HCT116 (cell line): ENCODE data around the gene SLC44A4. TPM values are rescaled to one million over a fixed set of nuclear protein-coding genes. Genes with fewer than 3 reads are reported as not detected.

Experiments
- ATAC-seq: fragments of 200-7000 bp; cut with Tn5 transposase; 2 replicates; pipeline ENCODE4 v1.9.1; 2020; ENCODE audit warnings: mild to moderate bottlenecking, moderate library complexity
- BruUV-seq: library from RNA; stranded (reverse); fragments of 400-500 nt; replicated peaks from 2 replicates; lab custom pipeline; 2021; lab: Mats Ljungman, UMichigan
- CTCF ChIA-PET: fragments of 300-600 bp; sonication (Branson Sonifier 250); formaldehyde crosslinking; loops from one replicate; lab custom pipeline; 2021; ENCODE audit warnings: antibody characterized with exemption; lab: Charles Lee
- POLR2A ChIA-PET: fragments of 300-600, 350-600 bp; sonication (Branson Sonifier 250); formaldehyde crosslinking; loops from one replicate; lab custom pipeline; 2021; ENCODE audit warnings: antibody characterized with exemption; lab: Charles Lee
- RAD21 ChIA-PET, 2 experiments: fragments of 300-600 bp; sonication (Branson Sonifier 250); formaldehyde crosslinking; loops; one replicate each; lab custom pipeline; 2023; ENCODE audit warnings: low total read pairs in 2 of 2; ENCODE audit not compliant: uncharacterized antibody in 2 of 2, unreplicated experiment in 2 of 2, low non-redundant PET in 1 of 2; lab: Charles Lee
- DNase-seq: peaks from one replicate; pipeline ENCODE4 v3.0.0-alpha.2; 2010; ENCODE audit warnings: low read depth, low spot score
- H2AFZ ChIP-seq: fragments of 200-600 bp; shearing (Covaris generic), sonication (generic); 2 replicates; pipeline ENCODE4 v1.6.1; 2017; ENCODE audit warnings: low read depth, mixed run types, mixed read lengths, antibody characterized with exemption, low read length; ENCODE audit not compliant: poor library complexity, severe bottlenecking
- H3K27ac ChIP-seq: 2 replicates; pipeline ENCODE4 v1.5.1; 2012; ENCODE audit warnings: low read depth, low read length
- H3K27me3 ChIP-seq: fragments of 200-600 bp; sonication (generic); 2 replicates; pipeline ENCODE4 v1.6.1; 2016; ENCODE audit warnings: mixed run types, low read length, mixed read lengths; ENCODE audit not compliant: insufficient read depth
- H3K36me3 ChIP-seq, 2 experiments: fragments of 200-500 bp in 1 of 2; fragments of 200-600 bp in 1 of 2; sonication (Bioruptor generic) in 1 of 2; sonication (generic) in 1 of 2; 2 replicates each; pipeline versions ENCODE4 v1.5.1 to v1.6.1; 2014 to 2016; ENCODE audit warnings: low read length in 2 of 2, inconsistent platforms in 1 of 2, mixed read lengths in 1 of 2, mixed run types in 1 of 2; ENCODE audit not compliant: insufficient read depth in 2 of 2, control insufficient read depth in 1 of 2
- H3K4me1 ChIP-seq, 2 experiments: fragments of 200-600 bp in 1 of 2; sonication (generic) in 1 of 2; 2 replicates each; pipeline versions ENCODE4 v1.5.1 to v1.6.1; 2012 to 2017; ENCODE audit warnings: low read length in 2 of 2, inconsistent platforms in 1 of 2, mild to moderate bottlenecking in 1 of 2, mixed read lengths in 1 of 2, mixed run types in 1 of 2, moderate library complexity in 1 of 2; ENCODE audit not compliant: insufficient read depth in 2 of 2, control insufficient read depth in 1 of 2
- H3K4me2 ChIP-seq: fragments of 200-600 bp; sonication (generic); 2 replicates; pipeline ENCODE4 v1.6.1; 2017; ENCODE audit warnings: mixed run types, low read length, mixed read lengths
- H3K4me3 ChIP-seq, 2 experiments: fragments of 200-600 bp in 1 of 2; sonication (generic) in 1 of 2; replicated peaks in 1 of 2; 2 replicates each; pipeline ENCODE4 v1.5.1; 2011 to 2016; ENCODE audit warnings: low read length in 2 of 2, control low read depth in 1 of 2, low read depth in 1 of 2, mild to moderate bottlenecking in 1 of 2, mixed read lengths in 1 of 2, mixed run types in 1 of 2
- H3K79me2 ChIP-seq: fragments of 200-600 bp; sonication (generic); 2 replicates; pipeline ENCODE4 v1.6.1; 2017; ENCODE audit warnings: mild to moderate bottlenecking, mixed run types, low read length, moderate library complexity, mixed read lengths; ENCODE audit not compliant: insufficient read depth
- H3K9ac ChIP-seq: fragments of 200-600 bp; sonication (generic); 2 replicates; pipeline ENCODE4 v1.6.1; 2016; ENCODE audit warnings: low read length, mixed read lengths
- H3K9me2 ChIP-seq: fragments of 200-600 bp; sonication (generic), shearing (Covaris generic); 2 replicates; pipeline ENCODE4 v1.6.1; 2017; ENCODE audit warnings: mixed run types, mild to moderate bottlenecking, moderate library complexity; ENCODE audit not compliant: insufficient read depth
- H3K9me3 ChIP-seq, 2 experiments: fragments of 200-500 bp in 1 of 2; fragments of 200-600 bp in 1 of 2; sonication (Bioruptor generic) in 1 of 2; sonication (generic) in 1 of 2; 2 replicates each; pipeline ENCODE4 v1.6.1; 2014 to 2017; ENCODE audit warnings: low read length in 2 of 2, mixed read lengths in 2 of 2, inconsistent platforms in 1 of 2, low read depth in 1 of 2, mild to moderate bottlenecking in 1 of 2, mixed run types in 1 of 2, moderate library complexity in 1 of 2; ENCODE audit not compliant: control insufficient read depth in 1 of 2, insufficient read depth in 1 of 2
- H4K20me1 ChIP-seq: fragments of 200-600 bp; sonication (generic), shearing (Covaris generic); 2 replicates; pipeline ENCODE4 v1.6.1; 2017; ENCODE audit warnings: mixed run types, mild to moderate bottlenecking, moderate library complexity; ENCODE audit not compliant: insufficient read depth
- ATF3 ChIP-seq: IDR thresholded peaks from 2 replicates; pipeline ENCODE4 v1.6.1; 2012
- CBX3 ChIP-seq: IDR thresholded peaks from 2 replicates; pipeline ENCODE4 v1.6.1; 2012; ENCODE audit warnings: low read depth
- ELF1 ChIP-seq: IDR thresholded peaks from 2 replicates; pipeline ENCODE4 v1.6.1; 2012; ENCODE audit warnings: low read depth, borderline replicate concordance
- EZH2 ChIP-seq: fragments of 200-600 bp; sonication (generic); IDR thresholded peaks from 2 replicates; pipeline ENCODE4 v1.6.1; 2017; ENCODE audit warnings: antibody characterized with exemption, mixed run types
- FOSL1 ChIP-seq: IDR thresholded peaks from 2 replicates; pipeline ENCODE4 v1.6.1; 2012; ENCODE audit warnings: low read depth
- POLR2A ChIP-seq: IDR thresholded peaks from 2 replicates; pipeline ENCODE4 v1.7.0; 2011; ENCODE audit warnings: borderline replicate concordance; ENCODE audit not compliant: insufficient read depth, insufficient read length; ENCODE audit errors: extremely low read depth
- RAD21 ChIP-seq: IDR thresholded peaks from 2 replicates; pipeline ENCODE4 v1.6.1; 2012; ENCODE audit warnings: low read depth, mild to moderate bottlenecking
- REST ChIP-seq: IDR thresholded peaks from 2 replicates; pipeline ENCODE4 v1.6.1; 2012; ENCODE audit warnings: low read depth
- SIN3A ChIP-seq: IDR thresholded peaks from 2 replicates; pipeline ENCODE4 v1.6.1; 2012; ENCODE audit warnings: low read depth
- SP1 ChIP-seq: IDR thresholded peaks from 2 replicates; pipeline ENCODE4 v1.6.1; 2012; ENCODE audit warnings: low read depth
- SRF ChIP-seq: IDR thresholded peaks from 2 replicates; pipeline ENCODE4 v1.6.1; 2012; ENCODE audit warnings: low read depth
- intact Hi-C: fragments of 100-400 bp; cut with micrococcal nuclease; formaldehyde crosslinking; loops from 2 replicates; pipeline ENCODE4 v1.10.0; 2022
- total RNA-seq: library from RNA; stranded (reverse); gene quantifications from one replicate; pipeline ENCODE4 v1.2.1, GENCODE V29; 2021; ENCODE audit not compliant: unreplicated experiment

The SLC44A4 gene
- total RNA-seq, 1 experiment from 2014 or later, result 0.74 TPM

- no peak for TF ChIP-seq SP1
- TF ChIP-seq EZH2, result no peak
- no peak for TF ChIP-seq POLR2A
- no peak for TF ChIP-seq FOSL1
- no peak for TF ChIP-seq ATF3
- TF ChIP-seq RAD21, result no peak
- TF ChIP-seq SIN3A, result no peak
- no peak for TF ChIP-seq SRF
- TF ChIP-seq CBX3, result no peak
- no peak for TF ChIP-seq ELF1
- TF ChIP-seq REST, result no peak
- POLR2A ChIA-PET, result no interaction called here
- intact Hi-C loops, result loop anchor here (2.0 kb wide), 1 partner anchor 49 kb away; no protein-coding TSS in a partner anchor
- Histone ChIP-seq H3K27me3 (no peaks in the 10 kb centered on the region), H2AFZ (no peak overlapping the region), H3K4me3 (no peak overlapping the region), H3K27ac (no peak overlapping the region), H3K4me2 (no peak overlapping the region), H3K9me2 (no peaks in the 10 kb centered on the region), H3K79me2 (no peaks in the 10 kb centered on the region; the same call in 1 of the 2 replicates), H3K36me3 (no peaks in the 10 kb centered on the region), H3K9me3 (no peaks in the 10 kb centered on the region), H4K20me1 (no peaks in the 10 kb centered on the region), H3K9ac (no peak overlapping the region), H3K4me1 (peaks cover 18 to 44% of the 10 kb centered on the region in 2 experiments)
- ATAC-seq (no peak), DNase-seq (no peak)
- CTCF ChIA-PET, result no interaction called here
- RAD21 ChIA-PET, result no interaction called here
- BruUV-seq, result no TSS peak
These were observed 25.2 kb upstream of the SLC44A4 start for GRCh38 chr6:31903957-31904356.
